Psoas muscle (tissue), 8 donors: ENCODE results near the gene UTS2B. TPM values are rescaled to one million over a fixed set of nuclear protein-coding genes. Genes with fewer than 3 reads are reported as not detected.

Experiments
- ATAC-seq, 4 donors: fragments of 200-7000 bp; cut with Tn5 transposase; one replicate each; pipeline ENCODE4 v1.9.1; 2020; ENCODE audit warnings: moderate library complexity in 3 of 4, mild to moderate bottlenecking in 2 of 4
- DNase-seq, 2 donors: peaks; one replicate each; pipeline ENCODE4 v3.0.0-alpha.2; 2020
- H3K27ac ChIP-seq: fragments of 200-600 bp; one replicate; pipeline ENCODE4 v1.8.0; 2022
- H3K27me3 ChIP-seq, 3 donors: fragments of 200-600 bp in 1 of 3; one replicate each; pipeline versions ENCODE4 v1.6.1 to v1.8.0; 2013 to 2022; ENCODE audit warnings: low read length in 2 of 3, mild to moderate bottlenecking in 2 of 3, moderate library complexity in 1 of 3; ENCODE audit not compliant: insufficient read depth in 3 of 3
- H3K36me3 ChIP-seq, 2 donors: fragments of 200-600 bp in 1 of 2; one replicate each; pipeline versions ENCODE4 v1.6.1 to v1.8.0; 2013 to 2022; ENCODE audit warnings: low read depth in 1 of 2, mild to moderate bottlenecking in 1 of 2, moderate library complexity in 1 of 2; ENCODE audit not compliant: insufficient read depth in 1 of 2
- H3K4me1 ChIP-seq: fragments of 200-600 bp; one replicate; pipeline ENCODE4 v1.8.0; 2022
- H3K4me3 ChIP-seq: fragments of 200-600 bp; one replicate; pipeline ENCODE4 v1.8.0; 2022; ENCODE audit warnings: mild to moderate bottlenecking
- H3K9me3 ChIP-seq: fragments of 200-600 bp; one replicate; pipeline ENCODE4 v1.8.0; 2022
- WGBS, 3 donors: extraction: QIAGEN DNeasy Blood & Tissue Kit; methylation state at CpG; one replicate each; pipeline versions ENCODE4 v1.1.6 to v1.1.7; 2013; 5-methylcytosine and 5-hydroxymethylcytosine counted together
- intact Hi-C, 2 donors: fragments of 100-400 bp; cut with DNase I; formaldehyde crosslinking; loops; one replicate each; pipeline versions ENCODE4 v1.11.0 to v1.14.2; 2022
- polyA plus RNA-seq, 3 donors: library from polyadenylated mRNA; stranded (reverse); fragments of 200-250 nt; gene quantifications; one replicate each; pipeline ENCODE4 v1.2.3, GENCODE V29; 2013
- total RNA-seq, 4 donors: library from RNA; stranded (reverse); fragmentation: NEBNext Ultra II Directional in 2 of 4; extraction: Animal tissue kit (Norgen Biotek cat#: 25700) in 2 of 4; gene quantifications; one replicate each; pipeline versions ENCODE4 v1.2.1 to v1.2.4, GENCODE V29; 2021 to 2023
- TF ChIP-seq, protein P1 (sequence below): fragments of 200-600 bp; IDR thresholded peaks from one replicate; pipeline ENCODE4 v1.8.0; 2022; ENCODE audit warnings: antibody characterized with exemption
- donor health status: healthy with polysubstance abuse.
- donor health status: DM: no; HTN: no; CAD: no; lungs with moderate emphysema.
- donor health status: Bipolar disorder and iron deficiency.
- donor health status: healthy.
- donor health status: DM: yes; HTN: yes; CAD: no.
- donor health status: DM: no; HTN: no; CAD: no.
- donor health status: DM: no; HTN: no; CAD: no.
- donor health status: DM: yes; HTN: yes; CAD: no.

Gene UTS2B
- total and polyA plus RNA-seq, 7 donors = 0.03 to 0.22 (median 0.05) TPM; not detected in 3

- Histone ChIP-seq H3K36me3 (peaks cover 0 to 64% of the 10 kb centered on the region in 2 donors), H3K27ac (no peak overlapping the region)
- TF ChIP-seq, protein P1, sequence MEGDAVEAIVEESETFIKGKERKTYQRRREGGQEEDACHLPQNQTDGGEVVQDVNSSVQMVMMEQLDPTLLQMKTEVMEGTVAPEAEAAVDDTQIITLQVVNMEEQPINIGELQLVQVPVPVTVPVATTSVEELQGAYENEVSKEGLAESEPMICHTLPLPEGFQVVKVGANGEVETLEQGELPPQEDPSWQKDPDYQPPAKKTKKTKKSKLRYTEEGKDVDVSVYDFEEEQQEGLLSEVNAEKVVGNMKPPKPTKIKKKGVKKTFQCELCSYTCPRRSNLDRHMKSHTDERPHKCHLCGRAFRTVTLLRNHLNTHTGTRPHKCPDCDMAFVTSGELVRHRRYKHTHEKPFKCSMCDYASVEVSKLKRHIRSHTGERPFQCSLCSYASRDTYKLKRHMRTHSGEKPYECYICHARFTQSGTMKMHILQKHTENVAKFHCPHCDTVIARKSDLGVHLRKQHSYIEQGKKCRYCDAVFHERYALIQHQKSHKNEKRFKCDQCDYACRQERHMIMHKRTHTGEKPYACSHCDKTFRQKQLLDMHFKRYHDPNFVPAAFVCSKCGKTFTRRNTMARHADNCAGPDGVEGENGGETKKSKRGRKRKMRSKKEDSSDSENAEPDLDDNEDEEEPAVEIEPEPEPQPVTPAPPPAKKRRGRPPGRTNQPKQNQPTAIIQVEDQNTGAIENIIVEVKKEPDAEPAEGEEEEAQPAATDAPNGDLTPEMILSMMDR = no peak
Observed at GRCh38 chr3:191368755-191369615, 38.7 kb upstream of the UTS2B start.

DNA sequence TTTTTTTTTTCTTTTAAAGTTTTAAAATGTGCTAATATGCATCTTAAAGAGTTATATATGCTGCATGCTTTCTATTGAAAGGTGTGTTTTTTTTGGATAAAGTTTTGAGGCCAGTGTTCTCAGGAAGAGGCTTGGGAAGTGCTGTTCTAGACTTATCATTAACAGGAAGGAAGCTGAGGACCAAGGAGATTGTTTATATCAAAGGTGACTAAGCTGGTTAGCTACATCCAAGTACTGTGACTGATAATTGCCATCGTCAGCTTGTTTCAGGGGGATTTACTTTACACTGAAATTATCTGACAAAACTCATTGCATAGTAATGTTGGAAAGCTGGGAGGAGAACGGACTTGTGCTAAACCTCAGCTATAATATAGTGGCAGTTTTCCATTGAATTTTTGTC, 36.3 kb upstream of the UTS2B start:
- Histone ChIP-seq H3K27ac (no peak overlapping the region), H3K36me3 (peaks cover 0 to 84% of the 10 kb centered on the region in 2 donors), H3K4me3 (no peak overlapping the region), H3K27me3 (no peaks in the 10 kb centered on the region), H3K4me1 (no peaks in the 10 kb centered on the region), H3K9me3 (no peaks in the 10 kb centered on the region)
- intact Hi-C loops = loop anchor here in 1 of 2 donors (5.0 kb wide), 1 partner anchor 34 kb away; the partner anchor contains the start of gene UTS2B
- ATAC-seq = no peak
- TF ChIP-seq, protein P1 = no peak
- 69 to 78% (median 70%) methylated on average over 2 of the region's 2 CpGs for WGBS, 3 donors
- DNase-seq = no peak

More at GRCh38 chr3:191368755-191369615, 38.7 kb upstream of the UTS2B start:
- intact Hi-C loops = loop anchor here in 1 of 2 donors (5.0 kb wide), 1 partner anchor 37 kb away; the partner anchor contains the start of gene UTS2B
- no peaks in the 10 kb centered on the region for H3K9me3 ChIP-seq
- no peak for DNase-seq
- no peak overlapping the region for H3K4me3 ChIP-seq
- H3K27me3 ChIP-seq = no peaks in the 10 kb centered on the region
- WGBS, 3 donors = 74 to 90% (median 90%) methylated on average over 5 of the region's 5 CpGs
- H3K4me1 ChIP-seq = no peaks in the 10 kb centered on the region
- no peak for ATAC-seq

DNA sequence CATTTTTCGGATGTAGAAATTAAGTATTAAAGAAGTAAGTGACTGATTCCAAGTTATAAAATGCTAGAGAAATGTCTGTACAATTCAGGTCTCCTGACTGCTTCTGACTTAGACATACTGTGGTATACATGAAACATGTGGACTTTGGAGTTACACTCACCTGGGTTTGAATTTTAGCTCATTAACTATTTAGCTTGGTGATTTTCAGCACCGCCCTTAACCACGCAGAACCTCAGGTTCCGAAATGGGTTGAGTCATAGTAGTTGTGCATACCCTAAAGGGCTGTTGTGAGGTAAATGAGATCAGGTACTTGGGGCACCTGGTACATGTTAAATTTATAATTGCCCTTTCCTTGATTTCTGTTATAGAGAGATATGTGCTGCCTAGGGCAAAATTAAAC, 32.9 kb upstream of the UTS2B start:
- Histone ChIP-seq H3K4me1 (peaks cover 4% of the 10 kb centered on the region), H3K27ac (no peak overlapping the region), H3K36me3 (peaks cover 12 to 89% of the 10 kb centered on the region in 2 donors), H3K9me3 (no peaks in the 10 kb centered on the region), H3K27me3 (no peaks in the 10 kb centered on the region), H3K4me3 (no peak overlapping the region)
- no peak for DNase-seq
- ATAC-seq = no peak
- WGBS, 3 donors = 86 to 97% (median 95%) methylated on average over 4 of the region's 4 CpGs
- intact Hi-C loops = no loop called here
- TF ChIP-seq, protein P1 = no peak

DNA sequence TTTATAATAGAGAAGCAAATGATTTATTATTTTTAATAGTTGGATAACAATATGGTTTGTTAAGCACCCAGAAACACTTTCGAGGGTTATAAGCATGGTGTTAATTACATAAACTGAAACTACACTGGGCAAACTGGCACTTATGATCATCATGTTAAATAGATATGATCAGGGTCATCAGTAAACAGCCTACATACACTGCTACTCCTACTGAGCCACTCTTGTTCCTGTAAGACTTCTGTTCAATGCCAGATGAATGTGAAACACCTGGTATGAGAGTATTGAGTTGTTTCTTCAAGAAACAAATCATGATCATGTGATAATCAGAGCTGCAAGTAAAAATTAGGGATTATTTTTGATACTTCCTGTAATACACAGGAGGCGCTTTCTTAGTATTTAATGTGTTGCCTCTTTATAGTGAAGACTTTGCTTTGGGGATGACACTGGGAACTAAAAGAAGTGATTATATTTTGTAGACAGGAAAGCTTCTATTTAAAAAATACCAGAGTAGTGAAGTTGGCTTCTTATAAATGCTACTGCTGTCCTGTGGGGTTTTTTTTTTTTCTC, 32.3 kb upstream of the UTS2B start:
- Histone ChIP-seq H3K27ac (no peak overlapping the region), H3K4me3 (no peak overlapping the region), H3K9me3 (no peaks in the 10 kb centered on the region), H3K36me3 (peaks cover 12 to 91% of the 10 kb centered on the region in 2 donors), H3K4me1 (peaks cover 4% of the 10 kb centered on the region), H3K27me3 (no peaks in the 10 kb centered on the region)
- no peak for ATAC-seq
- DNase-seq = no peak
- TF ChIP-seq, protein P1 = no peak
- intact Hi-C loops = no loop called here
- 85 to 98% (median 87%) methylated on average over 2 of the region's 2 CpGs for WGBS, 3 donors
